GM23338 (cell line): ENCODE data around the gene PRKCI.

Experiments used
- CREB1 ChIP-seq: fragments of 250-450 bp; sonication (Bioruptor Pico); IDR thresholded peaks from 2 replicates; pipeline ENCODE4 v1.5.0; 2020; ENCODE audit warnings: low read depth, mild to moderate bottlenecking, moderate library complexity
- EZH2 ChIP-seq: fragments of 200-600 bp; sonication (generic); IDR thresholded peaks from one replicate; pipeline ENCODE4 v1.8.0; 2017; ENCODE audit warnings: antibody characterized with exemption, mild to moderate bottlenecking, low read depth; ENCODE audit not compliant: unreplicated experiment
- EZH2phosphoT487 ChIP-seq: fragments of 200-600 bp; sonication (generic); IDR thresholded peaks from one replicate; pipeline ENCODE4 v1.8.1; 2018; ENCODE audit warnings: antibody characterized with exemption; ENCODE audit not compliant: unreplicated experiment
- POLR2AphosphoS5 ChIP-seq: IDR thresholded peaks from 2 replicates; pipeline ENCODE4 v1.6.1; 2016; ENCODE audit warnings: antibody characterized with exemption, low read depth
- TF ChIP-seq, protein P1 (sequence below), 2 experiments: fragments of 200-600 bp in 1 of 2; sonication (generic) in 1 of 2; conservative IDR thresholded peaks; 2 replicates each; pipeline versions ENCODE4 v1.5.1 to v1.6.1; 2016 to 2017; ENCODE audit warnings: antibody characterized with exemption in 2 of 2, low read depth in 2 of 2, mild to moderate bottlenecking in 2 of 2, moderate library complexity in 1 of 2

DNA sequence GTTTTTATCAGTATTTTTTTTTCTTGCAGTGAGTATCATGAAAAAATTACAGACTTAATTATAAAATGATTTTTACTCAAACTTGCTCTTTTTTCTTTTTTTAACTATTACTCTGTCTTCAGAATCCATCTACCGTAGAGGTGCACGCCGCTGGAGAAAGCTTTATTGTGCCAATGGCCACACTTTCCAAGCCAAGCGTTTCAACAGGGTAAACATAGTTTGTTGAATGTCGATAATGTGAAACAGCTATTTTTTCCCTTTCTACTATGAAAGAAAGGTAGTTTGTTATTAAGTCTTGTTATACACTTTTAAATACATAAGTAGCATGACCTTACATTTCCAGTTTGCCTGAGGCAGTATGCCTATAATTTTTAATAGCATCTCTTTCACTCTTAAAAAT is 45.6 kb downstream of the PRKCI start:
- TF ChIP-seq, protein P1, sequence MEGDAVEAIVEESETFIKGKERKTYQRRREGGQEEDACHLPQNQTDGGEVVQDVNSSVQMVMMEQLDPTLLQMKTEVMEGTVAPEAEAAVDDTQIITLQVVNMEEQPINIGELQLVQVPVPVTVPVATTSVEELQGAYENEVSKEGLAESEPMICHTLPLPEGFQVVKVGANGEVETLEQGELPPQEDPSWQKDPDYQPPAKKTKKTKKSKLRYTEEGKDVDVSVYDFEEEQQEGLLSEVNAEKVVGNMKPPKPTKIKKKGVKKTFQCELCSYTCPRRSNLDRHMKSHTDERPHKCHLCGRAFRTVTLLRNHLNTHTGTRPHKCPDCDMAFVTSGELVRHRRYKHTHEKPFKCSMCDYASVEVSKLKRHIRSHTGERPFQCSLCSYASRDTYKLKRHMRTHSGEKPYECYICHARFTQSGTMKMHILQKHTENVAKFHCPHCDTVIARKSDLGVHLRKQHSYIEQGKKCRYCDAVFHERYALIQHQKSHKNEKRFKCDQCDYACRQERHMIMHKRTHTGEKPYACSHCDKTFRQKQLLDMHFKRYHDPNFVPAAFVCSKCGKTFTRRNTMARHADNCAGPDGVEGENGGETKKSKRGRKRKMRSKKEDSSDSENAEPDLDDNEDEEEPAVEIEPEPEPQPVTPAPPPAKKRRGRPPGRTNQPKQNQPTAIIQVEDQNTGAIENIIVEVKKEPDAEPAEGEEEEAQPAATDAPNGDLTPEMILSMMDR (conservative IDR thresholded peaks at IDR 0.05; ENCODE audit: low read depth in 2 of 2), result no peak
- TF ChIP-seq EZH2phosphoT487 (no peak), EZH2 (no peak), POLR2AphosphoS5 (no peak), CREB1 (CRISPR knock-in tag) (no peak)
